Sigmoid colon (tissue), 4 donors: ENCODE results near the gene NRXN3.

Experiments
- POLR2A ChIP-seq, 2 donors: fragments of 450-650 bp; IDR thresholded peaks; one replicate each; pipeline ENCODE4 v1.6.1; 2016; ENCODE audit warnings: antibody characterized with exemption in 2 of 2, mild to moderate bottlenecking in 2 of 2, moderate library complexity in 2 of 2
- POLR2AphosphoS5 ChIP-seq, 4 donors: sonication (generic); formaldehyde crosslinking; IDR thresholded peaks; one replicate each; pipeline ENCODE4 v1.6.1; 2017; ENCODE audit warnings: antibody characterized with exemption in 4 of 4
- TF ChIP-seq, protein P1 (sequence below), 4 experiments: fragments of 450-650 bp in 3 of 4; fragments of 200-600 bp in 1 of 4; IDR thresholded peaks; one replicate each; pipeline ENCODE4 v1.5.1; 2016 to 2019; ENCODE audit warnings: antibody characterized with exemption in 4 of 4, mild to moderate bottlenecking in 3 of 4, moderate library complexity in 2 of 4

DNA sequence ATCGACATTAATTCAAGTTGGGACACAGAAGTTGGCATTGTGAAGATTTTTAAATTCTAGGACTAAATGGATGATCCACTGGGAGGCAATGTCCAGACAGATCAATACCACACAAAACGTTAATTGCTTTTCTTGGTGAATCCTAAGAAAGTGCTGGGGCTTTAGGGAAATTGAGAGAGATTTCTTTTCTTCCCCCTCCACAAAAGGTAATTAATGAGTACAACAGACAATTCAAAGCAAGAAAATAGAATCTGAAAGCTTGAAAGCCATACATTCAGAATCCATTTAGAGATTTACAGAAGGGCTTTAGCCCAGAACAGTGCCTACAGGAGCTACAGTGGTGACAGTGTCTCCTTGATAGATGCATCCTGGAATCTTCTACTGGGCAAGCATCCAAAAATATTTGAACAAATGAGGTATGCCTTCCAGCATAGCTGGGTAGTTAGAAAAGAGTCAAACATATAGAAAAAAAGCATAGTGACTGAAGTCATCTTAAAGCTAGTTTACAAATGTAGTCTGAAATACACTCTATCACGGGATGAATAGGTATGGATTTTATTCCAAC lies 1323.0 kb downstream of the NRXN3 start:
- TF ChIP-seq, protein P1, sequence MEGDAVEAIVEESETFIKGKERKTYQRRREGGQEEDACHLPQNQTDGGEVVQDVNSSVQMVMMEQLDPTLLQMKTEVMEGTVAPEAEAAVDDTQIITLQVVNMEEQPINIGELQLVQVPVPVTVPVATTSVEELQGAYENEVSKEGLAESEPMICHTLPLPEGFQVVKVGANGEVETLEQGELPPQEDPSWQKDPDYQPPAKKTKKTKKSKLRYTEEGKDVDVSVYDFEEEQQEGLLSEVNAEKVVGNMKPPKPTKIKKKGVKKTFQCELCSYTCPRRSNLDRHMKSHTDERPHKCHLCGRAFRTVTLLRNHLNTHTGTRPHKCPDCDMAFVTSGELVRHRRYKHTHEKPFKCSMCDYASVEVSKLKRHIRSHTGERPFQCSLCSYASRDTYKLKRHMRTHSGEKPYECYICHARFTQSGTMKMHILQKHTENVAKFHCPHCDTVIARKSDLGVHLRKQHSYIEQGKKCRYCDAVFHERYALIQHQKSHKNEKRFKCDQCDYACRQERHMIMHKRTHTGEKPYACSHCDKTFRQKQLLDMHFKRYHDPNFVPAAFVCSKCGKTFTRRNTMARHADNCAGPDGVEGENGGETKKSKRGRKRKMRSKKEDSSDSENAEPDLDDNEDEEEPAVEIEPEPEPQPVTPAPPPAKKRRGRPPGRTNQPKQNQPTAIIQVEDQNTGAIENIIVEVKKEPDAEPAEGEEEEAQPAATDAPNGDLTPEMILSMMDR (IDR thresholded peaks at IDR 0.05), result no peak
- TF ChIP-seq POLR2A (IDR thresholded peaks at IDR 0.05), result no peak
- no peak for TF ChIP-seq POLR2AphosphoS5 (IDR thresholded peaks at IDR 0.05)
